GM20000 (cell line): Measurements from ENCODE around the gene ARHGAP8.

ENCODE experiments used
- DNase-seq: peaks from one replicate; pipeline ENCODE4 v3.0.0; 2012; ENCODE audit warnings: low spot score
- CTCF ChIP-seq: IDR thresholded peaks from 2 replicates; pipeline ENCODE4 v1.5.1; 2012; ENCODE audit warnings: mild to moderate bottlenecking, control low read depth; ENCODE audit errors: extremely low read depth, missing control alignments

The ARHGAP8 gene

GRCh38 chr22:44727148-44727547 is 25.2 kb upstream of the ARHGAP8 start:
- TF ChIP-seq CTCF: no peak

GRCh38 chr22:44727709-44728108 is 24.7 kb upstream of the ARHGAP8 start:
- DNase-seq: no peak
- TF ChIP-seq CTCF: no peak

More at GRCh38 chr22:44727148-44727547, 25.2 kb upstream of the ARHGAP8 start:
- DNase-seq: no peak

GRCh38 chr22:44728761-44729324 is 23.5 kb upstream of the ARHGAP8 start:
- TF ChIP-seq CTCF: no peak
- no peak for DNase-seq

GRCh38 chr22:44729391-44730021 is 22.9 kb upstream of the ARHGAP8 start:
- no peak for DNase-seq
- no peak for TF ChIP-seq CTCF

GRCh38 chr22:44730022-44730393 is 22.4 kb upstream of the ARHGAP8 start:
- DNase-seq: no peak
- no peak for TF ChIP-seq CTCF

GRCh38 chr22:44730490-44731356 is 21.7 kb upstream of the ARHGAP8 start:
- no peak for TF ChIP-seq CTCF
- no peak for DNase-seq

GRCh38 chr22:44731357-44731970 is 20.9 kb upstream of the ARHGAP8 start:
- DNase-seq: no peak
- TF ChIP-seq CTCF: no peak
